Stimulated activated CD8-positive, alpha-beta memory T cell treated with anti-CD3 and anti-CD28 coated beads, Interleukin-7, amount 100 ng/mL, for 24 hours (primary cell): Measurements from ENCODE around the gene KIF5A.
"Not testable (repeated sequence)": the region's sequence is repeated elsewhere in the genome, so short reads cannot be mapped to it uniquely, and the experiment has no call there.

ENCODE experiments used
- DNase-seq: peaks from one replicate; pipeline ENCODE4 v3.0.0-alpha.2; 2020; ENCODE audit warnings: low read depth

Gene KIF5A

GRCh38 chr12:57607958-57608663 lies 58.3 kb downstream of the KIF5A start:
- DNase-seq, result no peak

- no peak for DNase-seq
Measured at GRCh38 chr12:57609101-57609780, 59.4 kb downstream of the KIF5A start.

DNA sequence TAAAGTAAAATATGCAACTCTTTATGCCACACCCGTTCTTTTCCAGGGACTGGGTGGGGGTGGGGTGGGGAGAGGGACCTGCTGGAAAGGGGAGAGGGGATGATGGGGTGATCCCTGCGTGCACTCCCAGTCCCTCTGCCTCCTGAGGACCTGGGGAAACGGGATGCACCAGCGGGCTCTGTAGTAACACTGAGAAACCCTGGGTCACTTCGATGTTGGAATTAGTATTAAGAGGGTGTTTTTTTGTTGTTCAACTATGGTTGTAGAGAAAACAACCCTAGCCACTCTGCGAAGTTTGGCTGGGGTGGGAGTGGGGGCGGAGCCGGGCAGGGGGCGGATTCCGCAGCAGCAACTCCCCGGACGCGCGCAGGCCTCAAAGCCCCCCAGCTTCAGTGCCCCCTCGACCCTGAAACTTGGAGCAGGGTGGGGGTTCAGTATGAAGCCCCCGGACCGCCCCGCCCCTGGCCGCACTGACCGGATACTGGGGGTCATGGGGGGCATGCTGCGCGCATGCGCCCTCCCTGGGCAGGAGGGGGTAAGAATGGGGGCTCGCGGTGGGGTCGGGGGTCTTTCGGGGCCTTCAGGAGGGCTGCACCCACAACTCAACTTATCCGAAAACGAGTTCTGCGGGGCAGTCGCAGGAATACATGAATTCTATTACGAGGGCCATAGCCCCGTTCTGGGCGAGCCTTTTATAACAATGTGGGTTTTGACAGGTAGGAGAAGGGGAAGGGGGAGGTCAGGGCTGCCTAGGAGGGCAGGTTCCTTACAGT lies 60.1 kb downstream of the KIF5A start:
- no peak for DNase-seq

DNA sequence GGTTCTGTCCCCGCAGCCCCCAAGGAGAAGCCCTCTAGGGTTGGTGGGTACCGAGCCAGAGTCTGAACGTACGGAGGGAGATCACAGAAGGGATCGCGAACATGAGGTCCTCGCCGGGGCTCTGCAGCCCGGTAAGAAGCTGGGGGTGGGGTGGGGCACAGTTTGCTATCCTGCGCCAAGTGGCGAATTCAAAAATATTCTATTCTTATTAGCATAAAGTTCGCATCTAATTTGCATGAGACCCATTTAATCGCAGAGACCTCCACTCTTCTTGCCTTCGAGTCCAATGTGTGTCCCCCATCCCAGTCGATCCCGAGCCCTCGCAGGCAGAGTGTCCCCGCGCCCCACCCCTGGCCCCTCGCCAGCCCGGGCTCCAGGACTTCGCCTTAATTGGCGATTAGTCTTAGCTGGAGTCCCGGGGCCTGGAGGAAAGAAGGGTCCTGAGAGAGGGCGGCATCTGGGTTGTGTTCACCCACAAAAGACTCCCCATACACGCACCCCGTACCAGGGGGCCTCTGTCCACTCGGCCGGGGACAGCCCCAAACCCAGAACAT lies 60.8 kb downstream of the KIF5A start:
- no peak for DNase-seq

GRCh38 chr12:57611108-57611826 lies 61.4 kb downstream of the KIF5A start, which contains the start of gene ARHGEF25:
Gene ARHGEF25 (plus strand): TSS chr12:57611435. CDS start chr12:57611895, 460 bp downstream.
- DNase-seq, result no peak

DNA sequence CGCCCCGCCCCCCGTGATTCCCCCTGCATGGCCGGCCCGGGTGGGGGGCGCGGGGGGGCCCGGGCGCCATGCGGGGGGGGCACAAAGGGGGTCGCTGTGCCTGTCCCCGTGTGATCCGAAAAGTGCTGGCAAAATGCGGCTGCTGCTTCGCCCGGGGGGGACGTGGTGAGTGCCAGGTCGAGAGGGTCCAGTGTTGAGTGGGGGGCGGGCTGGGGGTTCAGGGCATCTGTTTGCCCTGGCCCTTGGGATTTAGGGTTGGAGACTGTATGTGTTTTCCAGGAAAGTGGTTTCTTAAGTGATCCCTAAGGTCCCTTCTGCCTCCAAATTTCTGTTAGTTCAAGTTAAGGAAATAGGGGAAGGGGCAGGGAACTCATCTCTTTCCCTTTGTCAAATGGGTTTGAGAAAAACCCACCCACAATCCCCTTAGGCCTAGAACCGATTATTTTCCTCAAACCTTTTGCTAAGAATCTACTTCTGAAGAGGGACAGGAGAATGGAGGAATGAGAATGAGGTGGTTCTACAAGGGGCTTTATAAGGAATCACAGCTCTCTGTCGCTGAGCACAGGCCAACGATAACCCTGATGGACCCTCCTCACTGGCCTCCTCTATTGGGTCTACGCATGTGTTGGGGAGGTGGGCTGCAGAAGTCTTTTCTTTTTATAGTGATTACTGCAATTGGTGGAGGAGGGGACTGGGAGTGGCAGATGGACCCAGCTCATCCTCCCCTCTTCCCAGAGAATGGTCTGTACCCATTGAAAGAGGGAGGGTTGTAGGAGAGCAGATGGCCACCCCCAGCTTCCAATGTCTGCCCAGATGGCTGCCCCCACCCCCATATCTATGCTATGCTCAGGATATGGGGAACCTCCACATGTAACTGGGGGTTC lies 62.2 kb downstream of the KIF5A start:
- DNase-seq, result no peak

- DNase-seq, result no peak
Measured at GRCh38 chr12:57612711-57613426, 63.0 kb downstream of the KIF5A start.

GRCh38 chr12:57613427-57614109 lies 63.7 kb downstream of the KIF5A start:
- DNase-seq, result no peak

DNA sequence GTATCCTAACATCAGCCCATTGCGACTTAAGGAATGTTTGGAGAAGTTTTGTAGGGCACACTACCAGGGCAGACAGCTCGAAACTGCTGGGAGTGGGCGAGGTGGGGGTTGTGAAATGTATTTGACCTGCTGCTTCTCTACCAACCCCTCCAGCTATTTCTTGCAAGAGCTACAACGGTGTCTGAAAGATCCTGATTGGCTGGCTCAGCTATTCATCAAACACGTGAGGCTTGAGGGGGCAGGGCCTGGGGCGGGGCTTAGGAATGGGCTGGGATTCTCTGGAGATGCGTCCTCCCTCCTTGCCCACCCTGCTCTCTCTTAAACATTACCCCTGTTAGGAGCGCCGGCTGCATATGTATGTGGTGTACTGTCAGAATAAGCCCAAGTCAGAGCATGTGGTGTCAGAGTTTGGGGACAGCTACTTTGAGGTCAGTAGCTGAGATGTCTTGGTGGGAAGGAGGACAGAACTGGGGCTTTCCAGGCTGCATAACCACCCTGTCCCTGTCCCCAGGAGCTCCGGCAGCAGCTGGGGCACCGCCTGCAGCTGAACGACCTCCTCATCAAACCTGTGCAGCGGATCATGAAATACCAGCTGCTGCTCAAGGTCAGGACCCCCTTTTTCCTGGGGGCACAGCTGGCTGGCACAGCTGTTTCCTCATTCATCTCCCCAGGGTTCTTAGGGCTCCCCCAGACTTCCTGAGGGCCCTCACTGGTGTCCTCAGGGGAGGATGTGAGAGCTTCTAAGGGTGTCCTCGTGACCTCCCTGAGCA lies 64.5 kb downstream of the KIF5A start:
- DNase-seq, result no peak

GRCh38 chr12:57614948-57615500 lies 65.2 kb downstream of the KIF5A start:
- DNase-seq, result no peak

- no peak for DNase-seq
Measured at GRCh38 chr12:57615637-57616036, 65.8 kb downstream of the KIF5A start.

GRCh38 chr12:57616383-57617101 lies 66.7 kb downstream of the KIF5A start:
- no peak for DNase-seq

- no peak for DNase-seq
Measured at GRCh38 chr12:57617942-57618341, 68.1 kb downstream of the KIF5A start.

DNA sequence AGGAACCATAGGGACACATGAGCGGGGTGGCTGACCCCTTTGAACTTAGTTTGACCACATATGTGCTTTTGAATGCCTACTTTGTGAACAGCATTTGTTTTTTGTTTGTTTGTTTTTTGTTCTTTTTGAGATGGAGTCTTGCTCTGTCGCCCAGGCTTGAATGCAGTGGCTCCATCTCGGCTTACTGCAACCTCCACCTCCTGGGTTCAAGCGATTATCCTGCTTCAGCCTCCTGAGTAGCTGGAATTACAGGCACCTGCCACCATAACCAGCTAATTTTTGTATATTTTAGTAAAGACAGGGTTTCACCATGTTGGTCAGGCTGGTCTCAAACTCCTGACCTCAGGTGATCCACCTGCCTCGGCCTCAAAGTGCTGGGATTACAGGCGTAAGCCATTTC lies 68.6 kb downstream of the KIF5A start:
- DNase-seq, result not testable (repeated sequence)

DNA sequence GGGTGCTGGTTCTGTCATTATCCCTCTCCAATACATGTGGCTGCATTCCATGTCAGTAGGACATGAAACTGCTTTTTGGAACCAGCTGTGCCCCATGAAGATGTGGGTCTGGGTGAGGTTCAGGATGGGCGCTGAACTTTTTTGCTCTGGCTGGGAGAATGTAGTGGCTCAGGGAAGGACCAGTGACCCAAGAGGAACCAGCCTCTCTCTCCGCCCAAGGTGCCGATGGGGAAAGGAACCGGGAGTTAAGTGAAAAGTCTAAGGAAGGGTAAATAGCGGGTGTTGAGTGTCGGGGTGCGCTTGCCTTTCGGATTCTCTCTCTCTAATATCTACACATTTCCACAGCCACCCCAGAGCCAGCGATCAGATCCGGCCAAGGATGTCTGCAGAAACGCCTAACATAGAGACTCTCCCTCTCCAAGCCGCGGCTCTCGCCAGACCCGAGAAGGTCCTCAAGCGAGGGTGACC lies 69.2 kb downstream of the KIF5A start:
- no peak for DNase-seq

DNA sequence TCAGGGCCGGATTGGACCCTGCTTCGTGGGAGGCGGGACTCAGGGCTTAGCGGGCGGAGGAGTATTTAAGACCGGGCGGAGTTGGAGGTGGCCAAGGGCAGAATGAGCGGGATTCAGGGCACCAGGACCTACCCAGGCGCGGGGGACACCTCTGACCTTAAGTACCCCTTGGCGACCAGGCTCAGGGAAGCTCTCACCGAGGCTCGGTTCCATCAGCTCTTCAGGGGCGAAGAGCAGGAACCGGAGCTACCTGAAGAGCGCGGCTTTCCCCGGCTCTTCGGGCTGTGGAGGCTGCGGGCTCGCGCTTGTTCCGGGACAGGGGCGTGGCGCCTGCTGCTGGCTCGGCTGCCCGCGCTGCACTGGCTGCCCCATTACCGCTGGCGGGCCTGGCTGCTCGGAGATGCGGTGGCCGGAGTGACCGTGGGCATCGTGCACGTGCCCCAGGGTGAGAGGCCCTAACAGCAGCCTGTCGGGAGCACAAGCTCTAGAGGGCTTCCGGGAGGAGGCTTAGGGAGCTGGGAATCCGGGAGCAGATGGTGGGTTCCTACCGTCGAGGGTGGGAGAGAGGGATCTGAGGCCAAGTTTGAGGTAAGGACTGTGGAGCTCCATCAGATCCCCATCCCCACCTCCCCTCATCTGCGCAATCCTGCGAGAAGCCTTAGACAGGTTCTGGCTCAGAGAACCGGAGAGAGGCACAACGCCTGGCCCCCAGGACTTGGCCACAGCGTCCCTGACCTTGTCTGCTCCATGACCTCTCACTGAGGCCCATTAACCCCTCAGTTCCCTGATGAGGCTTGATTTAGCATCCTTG lies 69.8 kb downstream of the KIF5A start:
- no peak for DNase-seq
